SH-SY5Y (cell line): ENCODE data around the gene FAM81A.

Experiments
- GATA2 ChIP-seq: IDR thresholded peaks from 2 replicates; pipeline ENCODE4 v1.6.1; 2011; ENCODE audit warnings: mild to moderate bottlenecking, low read depth, low read length
- GATA3 ChIP-seq: IDR thresholded peaks from 2 replicates; pipeline ENCODE4 v1.6.1; 2011; ENCODE audit warnings: low read depth, mild to moderate bottlenecking, low read length, moderate library complexity

- TF ChIP-seq GATA2, result no peak
- TF ChIP-seq GATA3, result no peak
These were observed 13.4 kb upstream of the FAM81A start for GRCh38 chr15:59424616-59425015.
